GM19035 (cell line): ENCODE results near the gene MYBL2.

Experiments
- ATAC-seq: cut with Tn5 transposase; IDR thresholded peaks from one replicate; pipeline ENCODE4 v1.9.1; 2021; ENCODE audit not compliant: unreplicated experiment

MYBL2 gene

DNA sequence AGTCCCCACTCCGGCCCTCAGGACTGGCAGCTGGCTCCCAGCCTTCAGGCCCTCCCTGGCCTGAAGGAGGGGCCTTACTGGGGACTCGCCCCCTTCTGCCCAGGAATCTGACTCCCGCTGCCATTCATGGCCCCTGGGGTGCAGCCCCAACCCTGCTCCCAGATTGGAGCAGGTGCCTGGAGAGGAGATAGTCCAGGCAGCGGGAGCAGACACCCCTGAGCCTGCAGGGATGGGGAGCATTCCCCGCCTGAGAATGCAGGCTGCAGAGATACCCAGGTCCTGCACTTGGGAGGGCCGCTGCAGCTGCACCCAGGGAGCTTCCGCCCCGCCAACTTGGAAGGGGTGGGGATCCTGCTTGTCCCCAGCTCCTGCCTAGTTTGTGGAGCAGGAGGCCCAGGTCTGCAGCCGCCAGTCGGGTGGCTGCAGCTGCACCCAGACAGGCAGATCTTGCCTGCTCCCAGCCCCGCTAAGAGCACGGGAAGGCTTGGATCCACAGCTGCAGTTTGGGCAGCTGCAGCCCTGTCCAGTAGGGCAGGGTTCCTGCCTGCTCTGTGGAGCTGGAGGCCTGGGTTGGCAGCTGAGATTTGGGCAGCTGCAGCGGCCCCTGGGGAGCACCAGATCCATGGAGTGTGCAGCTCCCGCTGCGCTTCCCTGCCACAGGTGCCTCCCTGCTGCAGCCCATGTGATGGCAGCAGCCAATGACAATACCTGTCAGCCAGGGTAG, 54.7 kb downstream of the MYBL2 start:
- no peak for ATAC-seq

DNA sequence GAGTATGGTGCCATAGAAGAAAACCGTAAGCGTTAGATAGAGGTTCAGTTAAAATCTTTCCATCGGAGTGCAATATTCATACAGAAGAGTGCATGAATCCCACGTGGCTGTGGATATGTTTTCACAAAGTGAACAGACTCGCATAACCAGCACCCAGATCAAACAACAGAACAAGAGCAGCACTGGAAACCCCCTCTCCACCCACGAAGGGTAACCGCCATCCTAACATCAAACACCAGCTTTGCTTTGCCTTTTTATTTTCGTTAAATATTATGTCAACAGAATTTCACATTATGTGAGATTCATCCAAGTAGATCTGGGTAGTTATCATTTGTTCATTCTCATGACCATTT, 55.2 kb downstream of the MYBL2 start:
- no peak for ATAC-seq

DNA sequence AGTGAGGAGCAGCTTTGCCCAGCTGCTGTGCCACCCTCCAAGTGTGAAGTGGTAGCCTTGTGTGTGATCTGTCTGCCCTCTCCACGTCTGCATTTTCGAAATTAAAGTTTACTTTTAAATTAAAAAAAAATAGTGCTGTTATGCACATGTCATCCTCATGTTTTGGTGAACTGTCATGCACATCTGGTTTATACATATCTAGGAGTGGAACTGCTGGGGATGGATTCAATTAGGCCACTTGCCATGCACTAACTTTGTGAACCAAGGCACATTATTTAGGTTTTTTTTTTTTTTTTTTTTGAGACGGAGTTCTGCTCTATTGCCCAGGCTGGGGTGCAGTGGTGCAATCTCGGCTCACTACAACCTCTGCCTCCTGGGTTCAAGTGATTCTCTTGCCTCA, 56.3 kb downstream of the MYBL2 start:
- no peak for ATAC-seq

DNA sequence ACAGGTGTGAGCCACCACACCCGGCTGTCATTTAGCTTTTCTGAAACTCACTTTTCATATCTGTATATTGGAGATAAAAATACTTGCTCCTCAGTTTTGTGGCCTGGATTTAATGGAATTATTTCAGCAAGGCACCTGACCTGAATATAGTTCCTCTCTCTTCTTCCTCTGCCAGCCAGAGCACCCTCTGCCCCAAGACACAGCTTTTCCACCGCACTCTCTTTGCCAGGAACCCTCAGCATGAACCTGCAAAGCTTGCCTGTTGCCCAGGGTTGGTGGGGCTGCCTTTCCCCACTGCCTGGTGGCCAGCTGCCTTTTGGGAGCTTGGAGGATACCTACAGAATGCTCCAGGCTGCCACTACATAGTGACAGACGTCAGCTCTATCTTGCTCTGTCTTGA, 56.8 kb downstream of the MYBL2 start:
- no peak for ATAC-seq

DNA sequence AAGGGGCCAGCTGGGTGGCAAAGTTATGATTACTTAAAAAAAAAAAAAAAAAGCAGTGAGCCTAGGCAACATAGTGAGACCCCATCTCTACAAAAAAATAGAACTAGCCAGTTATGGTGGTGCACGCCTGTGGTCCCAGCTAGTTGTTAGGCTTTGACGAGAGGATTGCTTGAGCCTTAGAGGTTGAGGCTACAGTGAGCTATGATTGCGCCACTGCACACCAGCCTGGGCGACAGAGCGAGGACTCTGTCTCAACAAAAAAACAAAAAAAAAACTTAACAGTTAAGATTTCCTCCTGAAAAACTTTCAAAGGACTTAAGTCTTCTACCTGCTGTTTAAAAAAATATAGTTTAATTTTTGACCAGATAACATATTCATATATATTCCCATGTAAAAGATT, 57.5 kb downstream of the MYBL2 start:
- ATAC-seq, result no peak

DNA sequence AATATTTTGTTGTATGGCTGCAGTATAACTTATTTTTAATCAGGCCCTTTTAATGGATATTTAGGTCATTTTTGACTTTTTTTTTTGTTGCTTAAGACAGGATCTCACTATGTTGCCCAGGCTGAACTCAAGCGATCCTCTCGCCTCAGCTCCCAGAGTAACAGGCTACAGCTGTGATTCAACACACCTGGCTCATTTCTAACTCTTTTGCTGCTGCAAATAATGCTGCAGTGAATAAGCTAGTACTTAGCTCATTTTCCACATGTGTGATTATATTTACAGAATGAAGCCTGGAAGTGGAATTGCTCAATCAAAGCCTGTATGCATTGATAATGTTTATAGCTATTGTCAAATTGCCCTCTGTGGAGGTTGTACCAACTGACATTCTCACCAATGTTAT, 58.8 kb downstream of the MYBL2 start:
- ATAC-seq, result no peak

DNA sequence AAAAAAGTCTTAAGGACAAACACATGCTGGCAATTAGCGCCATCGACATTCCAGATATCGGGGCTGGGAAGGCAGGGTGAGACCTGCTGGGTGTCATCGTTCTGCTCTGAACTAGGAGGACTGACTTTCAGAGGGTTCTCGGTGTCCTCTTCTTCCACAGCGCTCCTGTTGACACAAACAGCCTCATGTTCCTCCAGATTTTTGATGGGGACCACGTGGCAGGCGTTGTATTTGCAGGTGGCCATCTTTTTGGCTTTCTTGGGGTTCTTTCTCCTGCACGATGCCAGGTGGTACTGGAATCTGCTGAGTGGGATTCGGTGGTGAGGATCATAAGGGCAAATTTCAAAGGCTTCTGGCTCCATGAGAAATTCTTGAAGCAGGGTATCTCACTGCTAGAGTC, 59.4 kb downstream of the MYBL2 start:
- ATAC-seq, result no peak

DNA sequence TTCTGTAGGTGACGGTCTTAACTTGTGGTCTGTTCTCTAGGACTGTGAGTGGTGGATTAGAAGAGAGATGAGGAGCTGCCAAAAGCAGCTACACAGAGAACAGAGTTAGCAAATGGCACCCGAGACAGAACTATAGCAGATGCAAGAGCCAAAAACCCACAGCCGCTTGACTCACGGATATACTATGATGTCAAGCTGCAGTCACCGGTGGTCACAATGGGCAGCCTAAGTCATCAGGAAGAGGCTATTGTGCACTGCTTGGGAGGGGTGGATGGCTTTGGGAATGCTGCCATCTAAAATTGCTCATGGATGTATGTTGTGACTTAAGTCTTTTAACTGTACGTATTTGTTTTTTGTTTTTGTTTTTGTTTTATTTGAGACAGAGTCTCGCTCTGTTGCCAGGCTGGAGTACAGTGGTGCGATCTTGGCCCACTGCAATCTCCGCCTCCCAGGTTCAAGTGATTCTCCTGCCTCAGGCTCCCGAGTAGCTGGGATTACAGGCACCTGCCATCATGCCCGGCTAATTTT, 60.0 kb downstream of the MYBL2 start, which contains the start of gene GTSF1L:
TSS of gene GTSF1L (minus strand) at position 192 of the 528 bp plus-strand sequence. CDS start 308 bp downstream, outside the sequence.
- ATAC-seq, result no peak

DNA sequence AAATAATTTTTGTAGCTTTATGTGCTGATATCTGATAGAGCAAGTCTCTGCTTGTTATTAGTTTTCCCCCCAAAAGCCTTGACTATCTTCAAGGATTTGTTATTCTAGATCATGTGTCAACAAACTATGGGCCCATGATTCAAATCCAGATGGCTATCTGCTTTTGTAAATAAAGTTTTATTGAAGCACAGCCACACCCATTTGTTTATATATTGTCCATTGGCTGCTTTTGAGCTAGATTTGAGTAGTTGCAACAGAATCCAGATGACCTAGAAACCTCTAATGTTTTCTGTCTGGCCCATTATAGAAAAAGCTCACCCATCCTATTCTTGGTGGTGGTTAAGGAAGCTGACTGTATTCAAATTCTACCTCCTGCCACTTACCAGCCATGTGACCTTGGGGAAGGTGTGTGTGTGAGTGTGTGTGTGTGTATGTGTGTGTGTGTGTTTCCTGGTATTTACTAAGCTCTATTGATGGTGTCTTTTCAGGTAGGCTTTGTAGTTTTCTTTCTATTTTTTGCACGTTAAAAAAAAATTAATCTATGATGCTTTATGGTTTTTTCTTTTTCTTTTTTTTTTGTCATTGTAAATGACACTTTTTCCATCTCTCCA, 61.2 kb downstream of the MYBL2 start:
- no peak for ATAC-seq

DNA sequence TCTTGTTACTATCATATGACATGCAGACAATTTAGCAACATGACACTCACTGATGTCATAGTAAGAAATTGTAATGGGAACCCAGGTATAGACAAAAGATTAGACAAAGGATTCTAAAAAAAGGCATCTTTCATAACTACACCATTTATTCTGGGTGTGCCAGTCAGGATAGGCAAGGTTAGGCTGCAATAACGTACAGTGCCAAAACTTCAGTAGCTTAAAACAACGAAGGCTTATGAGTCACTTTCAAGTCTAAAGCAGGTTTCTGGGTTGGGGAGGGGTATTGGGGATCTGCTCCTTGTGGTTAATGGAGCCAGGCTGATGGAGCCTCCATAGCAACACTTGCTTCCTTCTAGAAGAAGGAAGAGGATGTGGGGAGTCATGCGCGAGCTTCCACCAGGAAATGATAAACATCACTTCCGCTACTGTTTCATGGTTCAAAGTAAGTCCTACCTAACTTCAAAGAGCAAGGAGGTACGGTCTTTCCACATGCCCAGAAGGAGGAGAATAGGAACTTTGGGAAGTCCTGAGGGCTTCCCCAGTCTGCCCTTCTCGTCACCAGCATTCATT, 61.9 kb downstream of the MYBL2 start:
- ATAC-seq, result no peak

DNA sequence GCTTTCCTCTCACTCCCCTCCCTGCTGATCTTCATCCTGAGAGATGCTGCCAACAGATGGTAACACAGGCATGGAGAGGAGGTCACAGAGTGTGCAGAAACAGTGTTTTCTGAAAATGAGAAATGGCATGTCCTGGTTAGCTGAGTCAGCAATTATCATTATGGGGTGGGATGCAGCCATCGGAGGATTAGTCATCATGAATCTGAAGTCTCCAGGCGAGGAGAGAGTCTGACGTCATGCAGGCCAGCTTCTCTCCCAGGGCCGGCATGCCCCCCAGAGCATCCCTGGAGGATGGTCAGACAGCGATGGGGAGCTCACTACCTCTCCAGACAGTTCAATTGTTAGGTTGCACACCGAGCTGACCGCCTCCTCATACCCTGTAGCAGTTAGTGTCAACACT, 64.6 kb downstream of the MYBL2 start:
- ATAC-seq, result no peak

DNA sequence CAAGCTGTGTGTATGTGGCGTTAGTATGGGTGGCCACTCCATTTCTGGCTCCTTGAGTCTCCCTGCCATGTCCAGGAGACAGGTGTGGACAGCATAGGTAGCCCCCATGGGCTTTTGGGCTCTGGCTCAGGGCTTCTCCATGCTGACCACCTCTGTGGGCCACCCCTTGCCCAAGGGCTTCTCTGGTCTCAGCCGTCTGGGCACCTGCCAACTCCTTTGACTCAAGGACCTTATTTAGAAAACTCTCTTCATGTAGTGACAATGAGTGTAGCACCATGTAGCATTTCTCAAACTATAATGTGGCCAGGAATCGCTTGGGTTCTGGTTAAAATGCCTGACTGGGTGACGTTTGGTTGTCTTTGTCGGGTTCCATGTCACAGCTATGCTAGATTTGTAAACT, 65.0 kb downstream of the MYBL2 start:
- no peak for ATAC-seq

DNA sequence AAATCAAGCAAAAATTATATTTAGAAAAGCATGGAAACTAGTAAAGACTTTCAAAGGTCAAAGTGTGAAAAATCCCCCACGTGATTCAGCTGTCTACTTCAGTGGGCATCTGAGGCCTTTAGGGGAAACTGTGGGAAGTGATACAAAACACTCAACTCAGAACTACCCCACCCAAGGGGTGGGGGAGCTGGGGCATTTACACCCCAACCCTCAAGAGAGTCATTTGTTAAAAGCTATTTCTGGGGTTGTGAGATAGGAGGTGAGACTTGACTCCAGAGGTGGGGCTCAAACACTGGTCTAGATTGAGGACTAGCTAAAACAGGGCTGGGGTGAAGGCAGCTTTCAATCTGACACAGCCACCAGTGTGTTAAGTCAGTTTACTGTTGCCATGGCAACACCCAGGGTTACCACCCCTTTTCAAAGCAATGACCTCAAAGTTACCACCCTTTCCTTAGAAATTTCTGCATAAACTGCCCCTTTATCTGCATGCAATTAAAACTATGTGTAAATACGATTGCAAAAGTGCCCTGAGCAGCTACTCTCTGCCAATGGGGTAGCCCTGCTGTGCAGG, 69.8 kb downstream of the MYBL2 start:
- peak; percentile 80 for ATAC-seq

DNA sequence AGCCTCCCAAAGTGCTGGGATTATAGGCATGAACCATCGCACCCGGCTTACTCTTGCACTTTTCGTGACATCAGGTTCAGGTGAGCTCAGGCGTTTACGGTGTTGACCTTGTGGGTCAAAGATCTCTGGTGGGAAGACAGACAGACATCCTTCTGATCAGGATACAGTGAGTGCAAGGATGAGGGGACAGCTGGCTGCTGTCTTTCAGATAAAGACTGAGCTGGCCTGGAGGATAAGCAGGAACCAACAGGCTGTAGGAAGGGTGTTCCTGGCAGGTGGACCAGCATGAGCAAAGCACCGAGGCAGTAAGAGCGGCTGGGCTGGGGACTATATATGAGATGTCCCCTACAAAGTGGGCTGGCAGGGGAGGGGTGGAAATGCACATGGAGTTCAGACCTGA, 71.0 kb downstream of the MYBL2 start:
- ATAC-seq, result no peak

DNA sequence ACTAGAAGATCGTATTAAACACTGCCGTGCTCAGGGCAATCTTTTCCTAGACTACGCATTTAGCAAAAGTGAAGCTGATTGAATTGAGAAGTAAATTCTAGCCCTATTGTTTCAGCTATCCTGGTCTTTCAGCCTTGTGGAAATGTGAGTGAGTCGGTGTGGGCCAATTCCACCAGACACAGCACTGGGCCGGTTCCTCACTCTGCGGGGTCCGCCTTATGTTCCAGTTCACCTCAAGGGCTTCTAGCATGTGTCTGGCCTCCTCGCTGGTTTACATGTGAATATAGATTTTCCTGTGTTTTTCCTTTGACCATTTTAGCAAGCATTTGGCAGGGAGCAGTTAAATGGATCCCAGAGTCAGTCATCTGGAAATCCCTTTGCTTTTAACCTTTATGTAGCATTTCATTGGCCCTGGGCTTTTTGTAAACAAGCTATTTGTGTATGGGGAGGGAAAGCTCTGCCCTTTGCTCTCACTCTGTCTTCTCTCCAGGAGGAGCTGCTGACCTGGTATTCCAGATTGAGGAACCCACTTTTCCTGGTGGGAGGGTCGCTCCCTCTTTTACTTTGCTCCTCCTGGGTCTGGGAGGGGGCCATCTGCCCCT, 72.3 kb downstream of the MYBL2 start:
- no peak for ATAC-seq

DNA sequence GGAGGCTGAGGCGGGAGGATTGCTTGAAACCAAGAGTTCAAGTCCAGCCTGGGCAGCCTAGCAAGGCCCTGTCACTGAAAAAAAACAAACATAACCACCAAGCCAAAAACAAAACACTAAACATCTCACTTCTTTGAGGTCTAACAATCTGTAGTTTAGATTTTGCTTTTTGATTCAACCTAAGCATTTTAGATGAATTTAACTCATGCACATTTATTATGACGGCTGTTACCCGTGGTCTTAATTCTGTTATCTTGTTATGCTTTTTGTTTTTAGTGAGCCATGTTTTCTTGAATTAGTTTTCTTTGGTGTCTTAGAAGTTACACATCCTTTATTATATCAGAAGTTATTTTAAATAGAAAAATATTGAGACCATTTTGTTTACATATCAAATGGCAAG, 73.7 kb downstream of the MYBL2 start:
- no peak for ATAC-seq

DNA sequence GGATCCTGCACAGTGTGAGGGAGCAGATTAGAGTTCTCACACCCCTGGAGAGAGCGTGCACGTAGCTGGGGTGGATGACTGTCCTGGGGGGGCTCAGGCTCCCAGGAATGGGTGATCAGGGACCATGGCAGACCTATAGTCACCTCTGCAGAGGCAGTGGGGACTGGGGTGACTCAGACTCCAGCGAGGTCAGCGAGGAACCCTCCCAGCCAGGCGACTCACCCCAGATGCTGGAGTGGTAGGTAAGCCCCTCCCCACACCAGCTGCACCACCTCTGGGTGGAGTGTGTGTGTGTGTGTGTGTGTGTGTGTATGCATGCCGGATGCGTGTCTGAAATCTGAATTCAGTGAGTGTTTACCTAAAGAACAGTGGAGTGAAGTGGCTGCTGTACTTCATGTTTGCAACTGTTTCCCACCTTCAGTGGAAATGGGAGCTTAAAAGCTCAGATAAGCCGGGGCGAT, 77.3 kb downstream of the MYBL2 start:
- no peak for ATAC-seq

DNA sequence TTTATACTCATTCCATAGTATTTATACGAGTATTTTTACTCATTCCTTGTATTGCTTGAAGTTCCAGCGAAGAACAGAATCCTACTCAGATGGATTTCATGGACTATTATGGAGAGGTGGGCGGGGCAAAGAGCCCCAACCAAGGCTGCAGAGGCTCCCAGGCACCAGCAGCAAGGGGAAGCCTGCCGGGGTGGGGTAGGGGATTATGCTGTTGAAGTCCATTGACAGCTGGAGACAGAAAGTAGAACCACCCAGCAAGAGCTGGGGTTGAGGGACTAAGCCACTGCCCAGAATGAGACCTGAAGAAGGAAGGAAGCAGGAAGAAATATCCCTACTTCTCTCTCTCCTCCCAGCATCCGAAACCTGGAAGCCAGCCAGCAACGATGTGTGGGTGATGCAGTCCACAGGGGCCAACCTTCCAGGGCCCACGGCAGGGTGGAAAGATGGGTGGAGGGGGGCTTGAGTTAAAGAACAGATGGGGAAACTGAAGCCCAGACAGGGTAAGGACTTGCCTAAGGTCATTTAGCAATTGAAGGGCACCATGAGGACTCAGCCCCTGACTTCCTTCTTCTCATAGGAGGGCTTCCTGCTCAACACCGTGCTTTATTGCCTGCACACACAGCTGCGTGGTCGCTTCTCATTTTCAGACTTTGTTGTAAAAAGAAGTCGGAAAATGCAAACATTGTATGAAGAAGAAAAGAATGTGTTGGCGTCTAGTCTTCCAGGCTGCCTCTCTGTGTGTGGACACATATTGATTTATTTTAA, 78.2 kb downstream of the MYBL2 start:
- ATAC-seq, result no peak

DNA sequence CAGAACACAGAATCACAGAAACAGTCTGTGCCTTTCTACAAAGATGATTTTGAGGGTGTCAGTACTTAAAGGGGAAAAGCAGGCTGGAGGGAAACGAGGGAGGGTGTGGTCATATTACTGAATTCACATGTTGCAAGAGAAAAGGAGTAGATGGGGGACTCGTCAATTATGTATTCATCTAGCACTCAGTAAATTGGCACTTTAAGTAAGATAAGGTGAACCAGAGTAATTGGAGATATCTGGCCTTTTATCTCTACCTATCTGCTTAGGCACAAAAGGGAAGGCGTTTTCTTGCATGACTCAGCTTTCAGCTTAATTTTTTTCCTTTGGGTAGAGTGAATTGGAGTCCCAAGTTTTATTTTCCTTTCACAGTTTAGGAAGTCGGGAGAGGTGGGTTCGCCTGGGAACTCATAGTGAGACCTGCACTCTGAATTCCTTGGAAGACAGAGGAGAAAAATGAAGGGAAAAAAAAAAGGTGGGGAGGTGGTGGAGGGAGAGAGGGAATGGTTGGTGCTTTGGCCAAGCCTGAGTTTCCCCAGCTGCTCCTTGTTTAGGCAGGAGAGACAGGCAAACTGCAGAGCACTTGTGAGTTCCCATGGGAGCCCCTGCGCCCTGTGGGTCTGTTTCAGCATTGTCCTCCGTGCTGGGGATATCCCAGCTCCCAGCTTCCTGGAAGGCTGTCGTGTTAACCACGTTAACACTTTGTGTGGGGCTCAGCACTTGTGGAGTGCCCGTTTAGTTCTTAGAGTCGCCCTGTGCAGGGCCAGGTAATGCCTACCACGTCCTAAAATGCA, 79.6 kb downstream of the MYBL2 start:
- ATAC-seq, result no peak

DNA sequence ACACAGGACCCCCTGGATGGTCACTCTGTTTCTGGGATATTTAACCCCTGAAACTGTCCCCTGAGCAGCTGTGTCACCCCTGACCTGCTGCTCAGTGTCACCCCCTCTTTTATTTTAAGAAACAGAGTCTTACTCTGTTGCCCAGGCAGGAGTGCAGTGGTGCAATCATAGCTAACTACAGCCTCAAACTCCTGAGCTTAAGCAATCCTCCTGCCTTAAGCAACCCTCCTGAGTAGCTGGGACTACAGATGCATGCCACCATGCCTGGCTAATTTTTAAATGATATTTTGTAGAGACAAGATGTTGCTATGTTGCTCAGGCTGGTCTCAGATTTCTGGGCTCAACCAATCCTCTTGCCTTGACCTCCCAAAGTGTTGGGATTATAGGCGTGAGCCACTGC, 81.4 kb downstream of the MYBL2 start:
- ATAC-seq, result no peak
